K562 (cell line): ENCODE data around the gene AQP11. TPM values are rescaled to one million over a fixed set of nuclear protein-coding genes. Genes with fewer than 3 reads are reported as not detected.
A peak's percentile ranks its signal among the peaks of the same experiment; 100 is the strongest.

Source experiments
- ARID1B ChIP-seq: fragments of 450-650 bp; IDR thresholded peaks from 2 replicates; pipeline ENCODE4 v1.6.1; 2016; ENCODE audit warnings: antibody characterized with exemption, mild to moderate bottlenecking, inconsistent platforms
- CC2D1A ChIP-seq: fragments of 450-650 bp; IDR thresholded peaks from 2 replicates; pipeline ENCODE4 v1.6.1; 2017; ENCODE audit warnings: mild to moderate bottlenecking
- DNMT1 ChIP-seq: fragments of 450-650 bp; IDR thresholded peaks from 2 replicates; pipeline ENCODE4 v1.6.1; 2016; ENCODE audit warnings: antibody characterized with exemption, mild to moderate bottlenecking
- ETS1 ChIP-seq: conservative IDR thresholded peaks from 2 replicates; pipeline ENCODE4 v1.6.1; 2011; ENCODE audit warnings: low read depth, mild to moderate bottlenecking, low read length; ENCODE audit not compliant: control insufficient read depth
- FOXK1 ChIP-seq: sonication (generic); formaldehyde crosslinking; IDR thresholded peaks from 2 replicates; pipeline ENCODE4 v1.8.0; 2022; ENCODE audit warnings: missing genetic modification reagents, mild to moderate bottlenecking, borderline replicate concordance
- GABPB2 ChIP-seq: fragments of 250-450 bp; sonication (Bioruptor Pico); conservative IDR thresholded peaks from 2 replicates; pipeline ENCODE4 v1.5.1; 2021; ENCODE audit warnings: mild to moderate bottlenecking
- HNRNPK ChIP-seq: fragments of 200-400 bp; formaldehyde crosslinking; IDR thresholded peaks from one replicate; pipeline ENCODE4 v1.6.1; 2018; ENCODE audit warnings: mild to moderate bottlenecking, low read depth, low read length; ENCODE audit not compliant: poor library complexity, severe bottlenecking
- ILK ChIP-seq: fragments of 450-650 bp; IDR thresholded peaks from 2 replicates; pipeline ENCODE4 v1.6.1; 2016; ENCODE audit warnings: missing genetic modification characterization, low read depth, mild to moderate bottlenecking, missing compliant biosample characterization, moderate library complexity, borderline replicate concordance
- KDM4B ChIP-seq, 2 experiments: fragments of 450-650 bp in 1 of 2; sonication (generic) in 1 of 2; IDR thresholded peaks; 2 replicates each; pipeline ENCODE4 v1.6.1; 2016 to 2017; ENCODE audit warnings: borderline replicate concordance in 2 of 2, antibody characterized with exemption in 1 of 2, low read depth in 1 of 2, mild to moderate bottlenecking in 1 of 2
- MYBL2 ChIP-seq, 2 experiments: fragments of 450-650 bp in 1 of 2; sonication (generic) in 1 of 2; formaldehyde crosslinking in 1 of 2; IDR thresholded peaks; 2 replicates each; pipeline versions ENCODE4 v1.6.1 to v1.8.1; 2017 to 2022; ENCODE audit warnings: borderline replicate concordance in 1 of 2, inconsistent platforms in 1 of 2, low read depth in 1 of 2, mild to moderate bottlenecking in 1 of 2, missing genetic modification reagents in 1 of 2, moderate library complexity in 1 of 2
- MYNN ChIP-seq, 2 experiments: sonication (generic); formaldehyde crosslinking in 1 of 2; IDR thresholded peaks; 2 replicates each; pipeline versions ENCODE4 v1.5.0 to v1.6.1; 2016 to 2020; ENCODE audit warnings: antibody characterized with exemption in 1 of 2, missing genetic modification reagents in 1 of 2
- NCOA4 ChIP-seq: fragments of 450-650 bp; IDR thresholded peaks from 2 replicates; pipeline ENCODE4 v1.6.1; 2018; ENCODE audit warnings: mild to moderate bottlenecking; ENCODE audit not compliant: partially characterized antibody
- NR1H2 ChIP-seq: sonication (generic); formaldehyde crosslinking; IDR thresholded peaks from 2 replicates; pipeline ENCODE4 v1.4.0; 2020; ENCODE audit warnings: mild to moderate bottlenecking, missing genetic modification reagents
- NR2F6 ChIP-seq: fragments of 450-650 bp; formaldehyde crosslinking; IDR thresholded peaks from 2 replicates; pipeline ENCODE4 v1.4.0; 2020; ENCODE audit warnings: mild to moderate bottlenecking
- PHTF2 ChIP-seq: fragments of 250-450 bp; sonication (Bioruptor Pico); IDR thresholded peaks from 2 replicates; pipeline ENCODE4 v1.5.0; 2021; ENCODE audit warnings: mild to moderate bottlenecking
- POLR3A ChIP-seq: IDR thresholded peaks from 2 replicates; pipeline ENCODE4 v1.6.1; 2011; ENCODE audit warnings: borderline replicate concordance, mild to moderate bottlenecking, moderate library complexity; ENCODE audit not compliant: insufficient read length, insufficient read depth; ENCODE audit errors: extremely low read depth
- PYGO2 ChIP-seq: fragments of 450-650 bp; IDR thresholded peaks from 2 replicates; pipeline ENCODE4 v1.6.1; 2016; ENCODE audit warnings: mild to moderate bottlenecking, missing genetic modification characterization, moderate library complexity, missing compliant biosample characterization
- RBFOX2 ChIP-seq: fragments of 200-400 bp; formaldehyde crosslinking; IDR thresholded peaks from 2 replicates; pipeline ENCODE4 v1.6.1; 2017; ENCODE audit warnings: low read depth, mild to moderate bottlenecking, low read length, moderate library complexity
- TCF7L2 ChIP-seq: fragments of 150-350 bp; IDR thresholded peaks from 2 replicates; pipeline ENCODE4 v1.6.1; 2016; ENCODE audit warnings: low read depth, mild to moderate bottlenecking, low read length, moderate library complexity
- XRCC4 ChIP-seq: IDR thresholded peaks from one replicate; pipeline ENCODE4 v1.6.1; 2011; ENCODE audit not compliant: insufficient read depth, insufficient read length; ENCODE audit errors: extremely low read depth
- ZNF165 ChIP-seq: fragments of 250-450 bp; sonication (Bioruptor Pico); IDR thresholded peaks from 2 replicates; pipeline ENCODE4 v1.4.0; 2020; ENCODE audit warnings: borderline replicate concordance
- ZNF444 ChIP-seq: fragments of 250-450 bp; sonication (Bioruptor Pico); IDR thresholded peaks from 2 replicates; pipeline ENCODE4 v1.4.0; 2020; ENCODE audit warnings: mild to moderate bottlenecking, moderate library complexity
- ZNF507 ChIP-seq: conservative IDR thresholded peaks from 2 replicates; pipeline ENCODE4 v1.6.1; 2017; ENCODE audit warnings: missing genetic modification characterization, missing compliant biosample characterization
- ZNF584 ChIP-seq: fragments of 200-800 bp; sonication (Bioruptor generic); IDR thresholded peaks from 2 replicates; pipeline ENCODE4 v1.6.1; 2016; ENCODE audit warnings: low read depth, mild to moderate bottlenecking, missing genetic modification characterization, missing compliant biosample characterization
- ZSCAN32 ChIP-seq: fragments of 450-650 bp; formaldehyde crosslinking; IDR thresholded peaks from 2 replicates; pipeline ENCODE4 v1.4.0; 2020; ENCODE audit warnings: mild to moderate bottlenecking, moderate library complexity
- polyA plus RNA-seq, 8 experiments: library from polyadenylated mRNA; depleted of rRNA in 4 of 8; stranded (reverse) in 5 of 8; unstranded in 3 of 8; fragments of >200 nt; fragmentation: Nextera tagmentation in 2 of 8; fragmentation: Illumina TruSeq in 1 of 8; extraction: Ambion mirVana in 2 of 8; extraction: Trizol in 1 of 8; gene quantifications; 2 replicates each; pipeline versions ENCODE4 v1.2.1 to v1.2.3, GENCODE V29; 2011 to 2014; ENCODE audit warnings: inconsistent platforms in 1 of 8, missing spikeins in 1 of 8
- total RNA-seq, 7 experiments: library from RNA; depleted of rRNA in 6 of 7; stranded (reverse); fragments of >200 nt in 6 of 7; fragmentation: Illumina TruSeq in 2 of 7; extraction: Trizol in 2 of 7; gene quantifications; 2 replicates each; pipeline versions ENCODE4 v1.2.1 to v1.2.3, GENCODE V29; 2011 to 2021; ENCODE audit warnings: low replicate concordance in 1 of 7
- TF ChIP-seq, protein P1 (sequence below): fragments of 450-650 bp; formaldehyde crosslinking; IDR thresholded peaks from 2 replicates; pipeline ENCODE4 v1.4.0; 2020; ENCODE audit warnings: mild to moderate bottlenecking, moderate library complexity
- TF ChIP-seq, protein P2 (sequence below): IDR thresholded peaks from 2 replicates; pipeline ENCODE4 v1.6.1; 2014; ENCODE audit warnings: antibody characterized with exemption

AQP11 gene
- total and polyA plus RNA-seq, 9 of the 15 experiments (the other 6 are each of a cell fraction or from before 2014, with no cell fraction given) = 0.09 to 1.0 (median 0.36) TPM

- TF ChIP-seq ILK (tag) = peak; percentile 69
- no peak for TF ChIP-seq NR1H2 (CRISPR knock-in tag)
- TF ChIP-seq RBFOX2 = no peak
- no peak for TF ChIP-seq POLR3A
- TF ChIP-seq XRCC4 = no peak
- no peak for TF ChIP-seq ZNF507 (tag)
- TF ChIP-seq ZNF444 (CRISPR knock-in tag) = no peak
- TF ChIP-seq KDM4B (IDR thresholded peaks at IDR 0.05; ENCODE audit: borderline replicate concordance in 2 of 2, low read depth in 1 of 2) = no peak
- TF ChIP-seq HNRNPK = no peak
- TF ChIP-seq TCF7L2 = no peak
- TF ChIP-seq ZSCAN32 (CRISPR knock-in tag) = no peak
- no peak for TF ChIP-seq GABPB2 (CRISPR knock-in tag)
- TF ChIP-seq ETS1 = no peak
- no peak for TF ChIP-seq NR2F6 (CRISPR knock-in tag)
- TF ChIP-seq PHTF2 (CRISPR knock-in tag) = no peak
- TF ChIP-seq, protein P1, sequence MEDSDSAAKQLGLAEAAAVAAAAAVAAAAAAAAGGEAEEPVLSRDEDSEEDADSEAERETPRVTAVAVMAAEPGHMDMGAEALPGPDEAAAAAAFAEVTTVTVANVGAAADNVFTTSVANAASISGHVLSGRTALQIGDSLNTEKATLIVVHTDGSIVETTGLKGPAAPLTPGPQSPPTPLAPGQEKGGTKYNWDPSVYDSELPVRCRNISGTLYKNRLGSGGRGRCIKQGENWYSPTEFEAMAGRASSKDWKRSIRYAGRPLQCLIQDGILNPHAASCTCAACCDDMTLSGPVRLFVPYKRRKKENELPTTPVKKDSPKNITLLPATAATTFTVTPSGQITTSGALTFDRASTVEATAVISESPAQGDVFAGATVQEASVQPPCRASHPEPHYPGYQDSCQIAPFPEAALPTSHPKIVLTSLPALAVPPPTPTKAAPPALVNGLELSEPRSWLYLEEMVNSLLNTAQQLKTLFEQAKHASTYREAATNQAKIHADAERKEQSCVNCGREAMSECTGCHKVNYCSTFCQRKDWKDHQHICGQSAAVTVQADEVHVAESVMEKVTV (CRISPR knock-in tag) = no peak
- no peak for TF ChIP-seq CC2D1A
- no peak for TF ChIP-seq ARID1B
- TF ChIP-seq PYGO2 = peak; percentile 92
- 0 out of 2 replicates have a peak, but pooled peaks have one; percentile 25 for TF ChIP-seq ZNF584 (CRISPR knock-in tag)
- no peak for TF ChIP-seq NCOA4
- no peak for TF ChIP-seq DNMT1
- no peak for TF ChIP-seq ZNF165 (CRISPR knock-in tag)
- TF ChIP-seq MYBL2 (IDR thresholded peaks at IDR 0.05; ENCODE audit: low read depth) = no peak
- no peak for TF ChIP-seq MYBL2 (CRISPR knock-in tag; IDR thresholded peaks at IDR 0.05; ENCODE audit: borderline replicate concordance)
- TF ChIP-seq FOXK1 (CRISPR knock-in tag) = no peak
- no peak for TF ChIP-seq MYNN (IDR thresholded peaks at IDR 0.05)
- no peak for TF ChIP-seq MYNN (CRISPR knock-in tag; IDR thresholded peaks at IDR 0.05)
- TF ChIP-seq, protein P2, sequence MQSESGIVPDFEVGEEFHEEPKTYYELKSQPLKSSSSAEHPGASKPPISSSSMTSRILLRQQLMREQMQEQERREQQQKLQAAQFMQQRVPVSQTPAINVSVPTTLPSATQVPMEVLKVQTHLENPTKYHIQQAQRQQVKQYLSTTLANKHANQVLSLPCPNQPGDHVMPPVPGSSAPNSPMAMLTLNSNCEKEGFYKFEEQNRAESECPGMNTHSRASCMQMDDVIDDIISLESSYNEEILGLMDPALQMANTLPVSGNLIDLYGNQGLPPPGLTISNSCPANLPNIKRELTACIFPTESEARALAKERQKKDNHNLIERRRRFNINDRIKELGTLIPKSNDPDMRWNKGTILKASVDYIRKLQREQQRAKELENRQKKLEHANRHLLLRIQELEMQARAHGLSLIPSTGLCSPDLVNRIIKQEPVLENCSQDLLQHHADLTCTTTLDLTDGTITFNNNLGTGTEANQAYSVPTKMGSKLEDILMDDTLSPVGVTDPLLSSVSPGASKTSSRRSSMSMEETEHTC = no peak
These were observed 55.1 kb downstream of the AQP11 start (continued) for GRCh38 chr11:77644887-77645286.
